Activated CD4-positive, alpha-beta T cell treated with anti-CD3 and anti-CD28 coated beads, Interleukin-2, amount 10 ng/mL, durations not matched to agents 7 days and 5 days (primary cell): ENCODE measurements around the gene SNX14. TPM values are rescaled to one million over a fixed set of nuclear protein-coding genes. Genes with fewer than 3 reads are reported as not detected.
"Not testable (repeated sequence)": the region's sequence is repeated elsewhere in the genome, so short reads cannot be mapped to it uniquely, and the experiment has no call there.

Experiments used
- CTCF ChIA-PET: fragments of 350-600 bp; sonication (Branson Sonifier 250); formaldehyde crosslinking; loops from one replicate; lab custom pipeline; 2021; ENCODE audit warnings: antibody characterized with exemption; lab: Charles Lee
- POLR2A ChIA-PET: fragments of 350-600 bp; sonication (Branson Sonifier 250); formaldehyde crosslinking; loops from one replicate; lab custom pipeline; 2021; ENCODE audit warnings: antibody characterized with exemption; lab: Charles Lee
- DNase-seq: peaks from one replicate; pipeline ENCODE4 v3.0.0-alpha.2; 2020
- H3K27ac Mint-ChIP-seq: one replicate; pipeline ENCODE4 v1.8.0; 2021; ENCODE audit warnings: mild to moderate bottlenecking, moderate library complexity, mixed read lengths
- H3K27me3 Mint-ChIP-seq: one replicate; pipeline ENCODE4 v1.8.0; 2021; ENCODE audit warnings: mixed read lengths
- H3K36me3 Mint-ChIP-seq: one replicate; pipeline ENCODE4 v1.8.0; 2021; ENCODE audit warnings: low read depth, mixed read lengths
- H3K4me1 Mint-ChIP-seq: one replicate; pipeline ENCODE4 v1.8.0; 2021; ENCODE audit warnings: mixed read lengths
- H3K4me3 Mint-ChIP-seq: one replicate; pipeline ENCODE4 v1.8.0; 2021; ENCODE audit warnings: mild to moderate bottlenecking, moderate library complexity, mixed read lengths
- H3K9me3 Mint-ChIP-seq: one replicate; pipeline ENCODE4 v1.8.0; 2021; ENCODE audit warnings: mixed read lengths
- total RNA-seq, 2 experiments: library from RNA; stranded (reverse); gene quantifications; one replicate each; pipeline ENCODE4 v1.2.3, GENCODE V29; 2021

SNX14 gene
- total RNA-seq, 2 experiments from 2014 or later = 29.1 to 49.0 TPM

GRCh38 chr6:85580878-85581267 is 12.8 kb downstream of the SNX14 start:
- Mint-ChIP-seq H3K9me3 (peaks cover 29% of the 10 kb centered on the region), H3K36me3 (peaks cover 45% of the 10 kb centered on the region), H3K27me3 (no peaks in the 10 kb centered on the region), H3K4me3 (no peak overlapping the region), H3K4me1 (peaks cover 3% of the 10 kb centered on the region), H3K27ac (no peak overlapping the region)
- POLR2A ChIA-PET = no interaction called here
- CTCF ChIA-PET = interaction anchor here (0.6 to 1.4 kb wide), 2 partner anchors 10 to 16 kb away, joined by 3 read pairs; no protein-coding TSS in a partner anchor
- no peak for DNase-seq

GRCh38 chr6:85580118-85580877 is 13.4 kb downstream of the SNX14 start:
- ChIA-PET CTCF (interaction anchor here (0.6 to 1.4 kb wide), 4 partner anchors 10 to 136 kb away, joined by 3 to 4 read pairs (median 3); no protein-coding TSS in a partner anchor), POLR2A (no interaction called here)
- Mint-ChIP-seq H3K36me3 (peaks cover 39% of the 10 kb centered on the region), H3K9me3 (peaks cover 27% of the 10 kb centered on the region), H3K4me1 (peaks cover 2% of the 10 kb centered on the region), H3K27me3 (no peaks in the 10 kb centered on the region), H3K27ac (no peak overlapping the region), H3K4me3 (no peak overlapping the region)
- DNase-seq = no peak

- CTCF ChIA-PET = interaction anchor here (0.6 to 0.9 kb wide), 2 partner anchors 52 to 136 kb away, joined by 3 to 4 read pairs; no protein-coding TSS in a partner anchor
These were observed 14.1 kb downstream of the SNX14 start for GRCh38 chr6:85579581-85579980.

GRCh38 chr6:85576476-85576875 is 17.2 kb downstream of the SNX14 start:
- no peak for DNase-seq
- H3K9me3 Mint-ChIP-seq = peaks cover 6% of the 10 kb centered on the region
- CTCF ChIA-PET = no interaction called here
- no peak overlapping the region for H3K4me3 Mint-ChIP-seq
- peaks cover 2% of the 10 kb centered on the region for H3K4me1 Mint-ChIP-seq
- POLR2A ChIA-PET = no interaction called here
- no peaks in the 10 kb centered on the region for H3K27me3 Mint-ChIP-seq
- H3K27ac Mint-ChIP-seq = no peak overlapping the region
- peaks cover 16% of the 10 kb centered on the region for H3K36me3 Mint-ChIP-seq

More at GRCh38 chr6:85579581-85579980, 14.1 kb downstream of the SNX14 start:
- Mint-ChIP-seq H3K27ac (no peak overlapping the region), H3K9me3 (peaks cover 23% of the 10 kb centered on the region), H3K4me1 (peaks cover 2% of the 10 kb centered on the region), H3K4me3 (no peak overlapping the region), H3K27me3 (no peaks in the 10 kb centered on the region), H3K36me3 (peaks cover 32% of the 10 kb centered on the region)
- POLR2A ChIA-PET = no interaction called here
- DNase-seq = no peak

GRCh38 chr6:85574932-85575598 is 18.6 kb downstream of the SNX14 start:
- H3K4me1 Mint-ChIP-seq = no peaks in the 10 kb centered on the region
- H3K4me3 Mint-ChIP-seq = no peak overlapping the region
- no peaks in the 10 kb centered on the region for H3K27me3 Mint-ChIP-seq
- peaks cover 17% of the 10 kb centered on the region for H3K36me3 Mint-ChIP-seq
- ChIA-PET POLR2A (no interaction called here), CTCF (no interaction called here)
- no peak overlapping the region for H3K27ac Mint-ChIP-seq
- no peak for DNase-seq
- no peaks in the 10 kb centered on the region for H3K9me3 Mint-ChIP-seq

GRCh38 chr6:85569323-85569722 is 24.3 kb downstream of the SNX14 start:
- H3K9me3 Mint-ChIP-seq = peaks cover under 1% of the 10 kb centered on the region
- no peak for DNase-seq
- H3K36me3 Mint-ChIP-seq = peaks cover 39% of the 10 kb centered on the region
- no peak overlapping the region for H3K27ac Mint-ChIP-seq
- ChIA-PET POLR2A (no interaction called here), CTCF (interaction anchor here (0.9 kb wide), 1 partner anchor 33 kb away, joined by 3 read pairs; no protein-coding TSS in a partner anchor)
- peaks cover 7% of the 10 kb centered on the region for H3K4me1 Mint-ChIP-seq
- H3K4me3 Mint-ChIP-seq = no peak overlapping the region
- no peaks in the 10 kb centered on the region for H3K27me3 Mint-ChIP-seq

- Mint-ChIP-seq H3K36me3 (peaks cover 45% of the 10 kb centered on the region), H3K27ac (no peak overlapping the region), H3K4me3 (no peak overlapping the region), H3K27me3 (no peaks in the 10 kb centered on the region), H3K4me1 (peaks cover 8% of the 10 kb centered on the region), H3K9me3 (peaks cover 2% of the 10 kb centered on the region)
- ChIA-PET CTCF (no interaction called here), POLR2A (no interaction called here)
- no peak for DNase-seq
These were observed 25.2 kb downstream of the SNX14 start for GRCh38 chr6:85568411-85568810.

GRCh38 chr6:85565736-85566135 is 27.9 kb downstream of the SNX14 start:
- ChIA-PET POLR2A (no interaction called here), CTCF (interaction anchor here (0.6 to 0.7 kb wide), 2 partner anchors 871 to 1210 kb away, joined by 3 read pairs; no protein-coding TSS in a partner anchor)
- Mint-ChIP-seq H3K4me3 (no peak overlapping the region), H3K27me3 (no peaks in the 10 kb centered on the region), H3K9me3 (peaks cover 2% of the 10 kb centered on the region), H3K27ac (no peak overlapping the region), H3K4me1 (peaks cover 8% of the 10 kb centered on the region), H3K36me3 (peaks cover 28% of the 10 kb centered on the region)
- no peak for DNase-seq

GRCh38 chr6:85564223-85564622 is 29.4 kb downstream of the SNX14 start:
- H3K4me3 Mint-ChIP-seq, H3K27ac Mint-ChIP-seq, H3K27me3 Mint-ChIP-seq, POLR2A ChIA-PET, H3K9me3 Mint-ChIP-seq, DNase-seq, H3K4me1 Mint-ChIP-seq: not testable (repeated sequence)
- CTCF ChIA-PET = interaction anchor here (0.7 kb wide), 2 partner anchors 17 to 1016 kb away, joined by 3 read pairs; no protein-coding TSS in a partner anchor
- H3K36me3 Mint-ChIP-seq = peaks cover 26% of the 10 kb centered on the region

- POLR2A ChIA-PET = no interaction called here
- no peaks in the 10 kb centered on the region for H3K27me3 Mint-ChIP-seq
- CTCF ChIA-PET = interaction anchor here (0.6 to 1.0 kb wide), 5 partner anchors 12 to 176 kb away, joined by 3 to 5 read pairs (median 3); no protein-coding TSS in a partner anchor
- H3K36me3 Mint-ChIP-seq = peaks cover 16% of the 10 kb centered on the region
- H3K9me3 Mint-ChIP-seq = peaks cover 2% of the 10 kb centered on the region
- H3K4me1 Mint-ChIP-seq = peaks cover 6% of the 10 kb centered on the region
- H3K4me3 Mint-ChIP-seq = no peak overlapping the region
- DNase-seq = no peak
- H3K27ac Mint-ChIP-seq = no peak overlapping the region
These were observed 31.8 kb downstream of the SNX14 start for GRCh38 chr6:85561750-85562357.

- H3K4me1 Mint-ChIP-seq = no peaks in the 10 kb centered on the region
- no peak overlapping the region for H3K4me3 Mint-ChIP-seq
- H3K27ac Mint-ChIP-seq = no peak overlapping the region
- no peak for DNase-seq
- ChIA-PET POLR2A (no interaction called here), CTCF (no interaction called here)
- H3K9me3 Mint-ChIP-seq = peaks cover 4% of the 10 kb centered on the region
- peaks cover 19% of the 10 kb centered on the region for H3K36me3 Mint-ChIP-seq
- no peaks in the 10 kb centered on the region for H3K27me3 Mint-ChIP-seq
These were observed 36.5 kb downstream of the SNX14 start for GRCh38 chr6:85556992-85557668.

- peaks cover 6% of the 10 kb centered on the region for H3K9me3 Mint-ChIP-seq
- H3K27me3 Mint-ChIP-seq = no peaks in the 10 kb centered on the region
- no peak for DNase-seq
- H3K4me1 Mint-ChIP-seq = no peaks in the 10 kb centered on the region
- no peak overlapping the region for H3K27ac Mint-ChIP-seq
- H3K4me3 Mint-ChIP-seq = no peak overlapping the region
- ChIA-PET CTCF (interaction anchor here (0.6 kb wide), 1 partner anchor 143 kb away, joined by 3 read pairs; no protein-coding TSS in a partner anchor), POLR2A (no interaction called here)
- peaks cover 35% of the 10 kb centered on the region for H3K36me3 Mint-ChIP-seq
These were observed 41.0 kb downstream of the SNX14 start for GRCh38 chr6:85552652-85553051.
